Parietal lobe (tissue), 2 donors: ENCODE data around the gene FMNL3. TPM values are rescaled to one million over a fixed set of nuclear protein-coding genes. Genes with fewer than 3 reads are reported as not detected.

Source experiments
- small RNA-seq: library from RNA; depleted of rRNA; stranded (forward); fragments of <200 nt; gene quantifications from one replicate; pipeline ENCODE3, GENCODE V24; 2014; ENCODE audit warnings: low replicate concordance
- total RNA-seq: library from RNA; depleted of rRNA; stranded (reverse); fragments of >200 nt; gene quantifications from one replicate; pipeline ENCODE4 v1.2.3, GENCODE V29; 2014

The FMNL3 gene
- total RNA-seq, result 18.8 TPM

GRCh38 chr12:49707128-49707811 is at the start of gene FMNL3:
Gene FMNL3 (minus strand): TSS chr12:49707405. CDS start chr12:49707180, 225 bp downstream.

GRCh38 chr12:49740930-49741881 is 34.0 kb upstream of the FMNL3 start, which contains the start of gene TMBIM6:
Gene TMBIM6 (plus strand): TSS chr12:49741557. CDS start chr12:49752494, 10,937 bp downstream.

GRCh38 chr12:49623142-49623904 is 83.9 kb downstream of the FMNL3 start, which contains the start of gene PRPF40B:
Gene PRPF40B (plus strand): TSS chr12:49623561. CDS start chr12:49623591, 30 bp downstream.

GRCh38 chr12:49605539-49605938 is 101.7 kb downstream of the FMNL3 start, which contains the start of gene FAM186B:
Gene FAM186B (minus strand): TSS chr12:49605639. CDS start chr12:49605477, 162 bp downstream.

Small RNA genes lying within 50 kb of the gene (small RNA-seq; reads per million reads assigned to genes)
- not detected for gene AC020612.2
- not detected for gene HIGD1AP9
- gene POLR2KP1, result not detected
- gene RNU6-834P, result not detected

Other genes with a start within 250 kb of the FMNL3 start
- 10.3 TPM for gene KCNH3, start 168.4 kb downstream of the FMNL3 start, total RNA-seq
- 35.7 TPM for gene MCRS1, start 139.3 kb downstream of the FMNL3 start, total RNA-seq
- gene FAM186B, start 101.8 kb downstream of the FMNL3 start, total RNA-seq, result not detected
- gene PRPF40B, start 83.8 kb downstream of the FMNL3 start, total RNA-seq, result 36.6 TPM
- gene TMBIM6, start 34.2 kb upstream of the FMNL3 start, total RNA-seq, result 244 TPM
- 25.0 TPM for gene NCKAP5L, start 121.0 kb upstream of the FMNL3 start, total RNA-seq
- 7.2 TPM for gene BCDIN3D, start 135.7 kb upstream of the FMNL3 start, total RNA-seq
- gene FAIM2, start 196.5 kb upstream of the FMNL3 start, total RNA-seq, result 37.2 TPM
- gene AQP2, start 243.3 kb upstream of the FMNL3 start, total RNA-seq, result not detected